HepG2 (cell line): Measurements from ENCODE around the gene THSD8. TPM values are rescaled to one million over a fixed set of nuclear protein-coding genes. Genes with fewer than 3 reads are reported as not detected.

ENCODE experiments used
- ATF2 ChIP-seq: sonication (generic); formaldehyde crosslinking; IDR thresholded peaks from 2 replicates; pipeline ENCODE4 v1.4.0; 2020; ENCODE audit warnings: missing genetic modification reagents
- ATF4 ChIP-seq, 2 experiments: fragments of 450-650 bp in 1 of 2; sonication (generic) in 1 of 2; formaldehyde crosslinking; IDR thresholded peaks; 2 replicates each; pipeline versions ENCODE4 v1.5.0 to v1.8.0; 2020 to 2022; ENCODE audit warnings: mild to moderate bottlenecking in 1 of 2, missing genetic modification reagents in 1 of 2
- BORCS8-MEF2B ChIP-seq: sonication (generic); formaldehyde crosslinking; IDR thresholded peaks from 2 replicates; pipeline ENCODE4 v1.8.0; 2022; ENCODE audit warnings: mild to moderate bottlenecking, missing genetic modification reagents
- ETV5 ChIP-seq: IDR thresholded peaks from 2 replicates; pipeline ENCODE4 v1.6.1; 2018; ENCODE audit warnings: missing biosample characterization, missing genetic modification reagents, inconsistent platforms, borderline replicate concordance
- FOXJ3 ChIP-seq: sonication (generic); formaldehyde crosslinking; IDR thresholded peaks from 2 replicates; pipeline ENCODE4 v1.4.0; 2020; ENCODE audit warnings: missing genetic modification reagents, mild to moderate bottlenecking, borderline replicate concordance
- HOXA7 ChIP-seq: sonication (generic); formaldehyde crosslinking; IDR thresholded peaks from 2 replicates; pipeline ENCODE4 v1.8.1; 2022; ENCODE audit warnings: mild to moderate bottlenecking, missing genetic modification reagents, moderate library complexity
- KDM1A ChIP-seq: IDR thresholded peaks from 2 replicates; pipeline ENCODE4 v1.6.1; 2016; ENCODE audit warnings: missing compliant biosample characterization
- KIAA2018 ChIP-seq: sonication (generic); formaldehyde crosslinking; IDR thresholded peaks from 2 replicates; pipeline ENCODE4 v1.5.0; 2020; ENCODE audit warnings: mild to moderate bottlenecking, missing genetic modification reagents, borderline replicate concordance
- NCOA2 ChIP-seq: sonication (generic); formaldehyde crosslinking; IDR thresholded peaks from 2 replicates; pipeline ENCODE4 v1.8.0; 2022; ENCODE audit warnings: inconsistent platforms
- ZFP36 ChIP-seq: fragments of 150-350 bp; IDR thresholded peaks from 2 replicates; pipeline ENCODE4 v1.6.1; 2018; ENCODE audit warnings: borderline replicate concordance, low read length, low read depth; ENCODE audit not compliant: partially characterized antibody
- ZNF567 ChIP-seq: sonication (generic); formaldehyde crosslinking; IDR thresholded peaks from 2 replicates; pipeline ENCODE4 v1.8.1; 2023; ENCODE audit warnings: mild to moderate bottlenecking, missing genetic modification reagents, borderline replicate concordance
- polyA plus RNA-seq, 8 experiments: library from polyadenylated mRNA; depleted of rRNA in 3 of 8; stranded (reverse) in 7 of 8; unstranded in 1 of 8; fragments of >200 nt; fragmentation: Illumina TruSeq in 4 of 8; extraction: Trizol in 4 of 8; gene quantifications; 2 replicates each; pipeline versions ENCODE4 v1.2.1 to v1.2.3, GENCODE V29; 2011 to 2016; ENCODE audit warnings: low read depth in 4 of 8, missing spikeins in 1 of 8, mixed read lengths in 1 of 8; ENCODE audit not compliant: insufficient read depth in 1 of 8
- total RNA-seq, 5 experiments: library from RNA; depleted of rRNA; stranded (reverse); fragments of >200 nt; fragmentation: Illumina TruSeq; extraction: Trizol; gene quantifications; 2 replicates each; pipeline ENCODE4 v1.2.3, GENCODE V29; 2016; ENCODE audit warnings: low read depth in 1 of 5
- TF ChIP-seq, protein P1 (sequence below): sonication (generic); formaldehyde crosslinking; IDR thresholded peaks from 2 replicates; pipeline ENCODE4 v1.5.0; 2020; ENCODE audit warnings: mild to moderate bottlenecking, missing genetic modification reagents, borderline replicate concordance

Gene THSD8
- total and polyA plus RNA-seq, 2 of the 13 experiments (the other 11 are each of a cell fraction or from before 2014, with no cell fraction given) = 4.8 to 14.9 TPM

DNA sequence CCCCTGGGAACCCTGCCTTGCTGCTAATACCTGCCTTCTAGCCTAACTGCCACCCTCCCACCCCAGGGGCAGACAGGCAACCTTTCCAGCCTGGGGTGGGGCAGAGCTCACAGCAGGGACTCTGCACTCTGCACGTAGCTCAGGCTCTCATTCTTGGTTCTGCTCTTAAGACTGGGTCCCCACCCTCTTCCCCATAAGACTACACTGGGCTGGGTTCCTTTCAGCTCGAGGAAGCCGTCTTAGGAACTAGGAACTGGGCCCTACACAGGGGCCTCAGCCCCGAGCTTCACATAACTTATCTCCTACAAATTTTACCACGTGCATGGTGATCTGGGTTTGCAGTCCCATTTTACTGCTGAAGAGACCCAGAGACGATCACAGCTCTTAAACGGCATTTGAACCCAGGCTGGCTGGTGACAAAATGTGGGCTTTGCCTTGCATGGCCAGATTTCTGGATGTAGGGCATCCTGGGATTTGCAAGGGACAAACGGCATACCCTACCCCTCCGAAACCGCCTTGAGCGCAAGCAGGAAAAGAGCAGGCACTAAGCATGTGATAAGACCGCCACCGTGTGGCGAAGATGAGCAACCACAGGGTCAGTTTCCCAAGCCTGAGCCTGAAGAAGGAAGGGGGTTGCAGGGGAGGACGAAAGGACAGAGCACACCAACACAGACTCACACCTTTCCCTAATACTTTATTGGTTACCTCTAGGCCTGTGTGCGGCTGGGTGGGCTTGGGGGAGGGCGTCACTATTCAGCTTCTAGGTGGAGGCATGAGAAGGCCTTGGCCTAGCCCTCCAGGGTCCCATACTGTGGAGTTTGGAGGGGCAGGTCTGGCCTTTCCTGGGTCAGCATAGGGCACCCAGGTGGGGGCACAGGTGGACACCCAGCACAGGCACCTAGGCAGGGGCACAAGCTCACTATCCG, 5.5 kb upstream of the THSD8 start (continued):
- TF ChIP-seq ETV5 = 0 out of 2 replicates have a peak, but pooled peaks have one; percentile 25
- TF ChIP-seq ZNF567 (CRISPR knock-in tag) = no peak
- no peak for TF ChIP-seq NCOA2 (CRISPR knock-in tag)
- TF ChIP-seq BORCS8-MEF2B = no peak
- TF ChIP-seq, protein P1, sequence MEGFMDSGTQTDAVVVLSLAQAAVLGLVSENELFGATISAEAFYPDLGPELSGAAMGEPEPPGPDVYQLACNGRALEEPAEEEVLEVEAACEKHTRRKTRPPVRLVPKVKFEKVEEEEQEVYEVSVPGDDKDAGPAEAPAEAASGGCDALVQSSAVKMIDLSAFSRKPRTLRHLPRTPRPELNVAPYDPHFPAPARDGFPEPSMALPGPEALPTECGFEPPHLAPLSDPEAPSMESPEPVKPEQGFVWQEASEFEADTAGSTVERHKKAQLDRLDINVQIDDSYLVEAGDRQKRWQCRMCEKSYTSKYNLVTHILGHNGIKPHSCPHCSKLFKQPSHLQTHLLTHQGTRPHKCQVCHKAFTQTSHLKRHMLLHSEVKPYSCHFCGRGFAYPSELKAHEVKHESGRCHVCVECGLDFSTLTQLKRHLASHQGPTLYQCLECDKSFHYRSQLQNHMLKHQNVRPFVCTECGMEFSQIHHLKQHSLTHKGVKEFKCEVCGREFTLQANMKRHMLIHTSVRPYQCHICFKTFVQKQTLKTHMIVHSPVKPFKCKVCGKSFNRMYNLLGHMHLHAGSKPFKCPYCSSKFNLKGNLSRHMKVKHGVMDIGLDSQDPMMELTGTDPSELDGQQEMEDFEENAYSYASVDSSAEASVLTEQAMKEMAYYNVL (CRISPR knock-in tag) = no peak
- no peak for TF ChIP-seq KIAA2018
- TF ChIP-seq ZFP36 = no peak
- TF ChIP-seq ATF4 (CRISPR knock-in tag; IDR thresholded peaks at IDR 0.05) = no peak
- peak; percentile 48; the same call in 1 of the 2 replicates for TF ChIP-seq ATF2 (CRISPR knock-in tag)
- TF ChIP-seq FOXJ3 (CRISPR knock-in tag) = no peak
- no peak for TF ChIP-seq KDM1A
- no peak for TF ChIP-seq HOXA7
